ENCODE measurements around the gene ACYP1.

- TF ChIP-seq CTCF (IDR thresholded peaks at IDR 0.05) (no peak), ZFX (IDR thresholded peaks at IDR 0.05; ENCODE audit: borderline replicate concordance) (no peak)
Observed at GRCh38 chr14:75092698-75093097, 28.9 kb upstream of the ACYP1 start.
